ENCODE measurements around the gene SMIM10L2A.

The SMIM10L2A gene

GRCh38 chrX:135431886-135432285 is 10.1 kb downstream of the SMIM10L2A start:
- no peak overlapping the region for H3K4me3 ChIP-seq (ENCODE audit: low read depth, low read length)
- no peaks in the 10 kb centered on the region for H3K36me3 ChIP-seq (ENCODE audit: control insufficient read depth in 2 of 2, insufficient read depth in 1 of 2, low read length in 2 of 2)
- ChIA-PET POLR2A (no interaction called here), CTCF (interaction anchor here (0.8 kb wide), 2 partner anchors 18 to 695 kb away, joined by 3 read pairs; no protein-coding TSS in a partner anchor)
- TF ChIP-seq ZNF843 (tag by site-specific recombination; IDR thresholded peaks at IDR 0.05): no peak
- TF ChIP-seq EGR2 (tag by site-specific recombination; IDR thresholded peaks at IDR 0.05; ENCODE audit: low read depth): no peak
- no peak for TF ChIP-seq ZNF529 (tag by site-specific recombination; IDR thresholded peaks at IDR 0.05; ENCODE audit: insufficient replicate concordance)
- TF ChIP-seq ZBTB1 (tag by site-specific recombination; IDR thresholded peaks at IDR 0.05): no peak
- no peak for TF ChIP-seq ZNF404 (tag by site-specific recombination; IDR thresholded peaks at IDR 0.05)
- TF ChIP-seq SP3 (tag by site-specific recombination; IDR thresholded peaks at IDR 0.05): no peak
- TF ChIP-seq SP2 (tag by site-specific recombination; IDR thresholded peaks at IDR 0.05): no peak
- no peak for TF ChIP-seq ZNF76 (tag by site-specific recombination; IDR thresholded peaks at IDR 0.05; ENCODE audit: borderline replicate concordance, low read depth)
- no peak for TF ChIP-seq ZNF549 (tag by site-specific recombination; IDR thresholded peaks at IDR 0.05)
- H3K4me1 ChIP-seq (ENCODE audit: control insufficient read depth, insufficient read depth, low read length): no peaks in the 10 kb centered on the region
- no peak overlapping the region for H3K27ac ChIP-seq (ENCODE audit: extremely low read depth, low read depth, low read length)
- H3K9me3 ChIP-seq (ENCODE audit: control insufficient read depth, insufficient read depth, low read depth, low read length): peaks cover 3% of the 10 kb centered on the region; the same call in 1 of the 2 replicates

- peaks cover 3% of the 10 kb centered on the region; the same call in 1 of the 2 replicates for H3K9me3 ChIP-seq (ENCODE audit: control insufficient read depth, insufficient read depth, low read depth, low read length)
- ChIA-PET CTCF (interaction anchor here (0.5 to 0.8 kb wide), 4 partner anchors 18 to 694 kb away, joined by 3 read pairs; no protein-coding TSS in a partner anchor), POLR2A (no interaction called here)
- TF ChIP-seq ZNF449 (tag by site-specific recombination; IDR thresholded peaks at IDR 0.05): no peak
- no peak for TF ChIP-seq SCRT1 (tag by site-specific recombination; IDR thresholded peaks at IDR 0.05; ENCODE audit: borderline replicate concordance)
- TF ChIP-seq EGR2 (tag by site-specific recombination; IDR thresholded peaks at IDR 0.05; ENCODE audit: low read depth): no peak
- TF ChIP-seq ZNF596 (tag by site-specific recombination; IDR thresholded peaks at IDR 0.05): no peak
- TF ChIP-seq ZNF184 (tag by site-specific recombination; IDR thresholded peaks at IDR 0.05): no peak
- no peak for TF ChIP-seq ZNF670 (tag by site-specific recombination; IDR thresholded peaks at IDR 0.05; ENCODE audit: low read depth)
- TF ChIP-seq ZNF324 (tag by site-specific recombination; IDR thresholded peaks at IDR 0.05): no peak
- TF ChIP-seq ZBTB8A (tag by site-specific recombination; IDR thresholded peaks at IDR 0.05): no peak
- TF ChIP-seq ZNF211 (tag by site-specific recombination; IDR thresholded peaks at IDR 0.05; ENCODE audit: low read depth): no peak
- TF ChIP-seq ZNF777 (tag by site-specific recombination; IDR thresholded peaks at IDR 0.05; ENCODE audit: borderline replicate concordance): no peak
- TF ChIP-seq PRDM6 (tag by site-specific recombination; IDR thresholded peaks at IDR 0.05): no peak
- no peak for TF ChIP-seq ZNF529 (tag by site-specific recombination; IDR thresholded peaks at IDR 0.05; ENCODE audit: insufficient replicate concordance)
- no peak for TF ChIP-seq ZNF518A (tag by site-specific recombination; conservative IDR thresholded peaks at IDR 0.05; ENCODE audit: low read depth)
- no peak overlapping the region for H3K4me3 ChIP-seq (ENCODE audit: low read depth, low read length)
- H3K4me1 ChIP-seq (ENCODE audit: control insufficient read depth, insufficient read depth, low read length): no peaks in the 10 kb centered on the region
- no peaks in the 10 kb centered on the region for H3K36me3 ChIP-seq (ENCODE audit: control insufficient read depth in 2 of 2, insufficient read depth in 1 of 2, low read length in 2 of 2)
- H3K27ac ChIP-seq (ENCODE audit: extremely low read depth, low read depth, low read length): no peak overlapping the region
These were observed 10.7 kb downstream of the SMIM10L2A start for GRCh38 chrX:135432453-135432852.

All from HEK293 (cell line).